WI38 (cell line): ENCODE data around the gene ABCC5.

ENCODE experiments used
- H3K4me3 ChIP-seq: 2 replicates; pipeline ENCODE4 v1.5.1; 2011; ENCODE audit warnings: low read depth, mild to moderate bottlenecking, control low read depth, low read length
- CTCF ChIP-seq: IDR thresholded peaks from 2 replicates; pipeline ENCODE4 v1.5.1; 2012; ENCODE audit warnings: low read depth, mild to moderate bottlenecking, control low read depth, low read length

The ABCC5 gene

GRCh38 chr3:184017672-184018423 lies at the start of gene ABCC5:
Gene ABCC5, minus strand, starts transcription at chr3:184017884. Its CDS starts 3,492 bp downstream, at chr3:184014392.
- TF ChIP-seq CTCF = 0 out of 2 replicates have a peak, but pooled peaks have one; percentile 21
- peak within 1 kb of the TSS; percentile 99 for H3K4me3 ChIP-seq

- TF ChIP-seq CTCF = no peak
- H3K4me3 ChIP-seq = no peak overlapping the region
Observed at GRCh38 chr3:184066211-184066610, 48.5 kb upstream of the ABCC5 start.

GRCh38 chr3:184062637-184063036 lies 45.0 kb upstream of the ABCC5 start:
- no peak overlapping the region for H3K4me3 ChIP-seq
- TF ChIP-seq CTCF = no peak

DNA sequence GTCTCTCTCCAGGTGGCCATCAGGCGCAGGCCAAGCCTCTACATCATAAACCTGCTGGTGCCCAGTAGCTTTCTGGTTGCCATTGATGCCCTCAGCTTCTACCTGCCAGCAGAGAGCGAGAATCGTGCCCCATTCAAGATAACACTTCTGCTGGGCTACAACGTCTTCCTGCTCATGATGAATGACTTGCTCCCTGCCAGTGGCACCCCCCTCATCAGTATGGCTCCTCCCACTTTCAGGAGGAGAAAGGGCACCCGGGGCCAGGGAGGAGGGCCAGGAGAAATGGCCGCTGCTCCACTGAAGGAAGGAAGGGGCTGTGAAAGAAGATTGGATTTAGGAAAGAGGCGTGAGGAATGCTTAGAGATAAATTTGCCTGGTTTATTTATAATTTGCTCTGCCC lies 41.7 kb upstream of the ABCC5 start:
- H3K4me3 ChIP-seq = no peak overlapping the region
- no peak for TF ChIP-seq CTCF

- no peak for TF ChIP-seq CTCF
- no peak overlapping the region for H3K4me3 ChIP-seq
Observed at GRCh38 chr3:184058029-184058428, 40.3 kb upstream of the ABCC5 start.

DNA sequence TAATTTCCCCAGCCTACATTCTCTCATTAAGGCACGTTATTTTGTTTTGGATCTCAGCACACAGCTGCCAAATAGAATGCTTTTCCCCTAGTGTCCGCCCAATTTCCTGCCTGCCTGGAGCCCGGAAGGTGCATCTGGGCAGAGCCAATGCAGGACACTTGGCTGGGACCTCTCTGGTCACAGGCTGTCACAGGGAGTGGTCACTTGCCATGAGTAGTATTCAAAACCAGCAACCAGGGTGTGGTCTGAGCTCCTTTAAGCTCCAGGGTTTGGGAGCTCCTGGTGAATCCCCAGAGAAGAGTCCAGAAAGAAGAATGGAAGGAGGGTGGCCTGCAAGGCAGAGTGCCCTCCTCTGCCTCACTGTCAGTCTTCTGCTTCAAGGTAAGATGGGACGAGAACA lies 35.1 kb upstream of the ABCC5 start, which contains the start of gene HTR3C:
HTR3C (plus strand) TSS at position 281 of the 400 bp plus-strand sequence; CDS start at position 315, 34 bp downstream.
- H3K4me3 ChIP-seq = no peak within 1 kb of the TSS
- TF ChIP-seq CTCF = no peak

DNA sequence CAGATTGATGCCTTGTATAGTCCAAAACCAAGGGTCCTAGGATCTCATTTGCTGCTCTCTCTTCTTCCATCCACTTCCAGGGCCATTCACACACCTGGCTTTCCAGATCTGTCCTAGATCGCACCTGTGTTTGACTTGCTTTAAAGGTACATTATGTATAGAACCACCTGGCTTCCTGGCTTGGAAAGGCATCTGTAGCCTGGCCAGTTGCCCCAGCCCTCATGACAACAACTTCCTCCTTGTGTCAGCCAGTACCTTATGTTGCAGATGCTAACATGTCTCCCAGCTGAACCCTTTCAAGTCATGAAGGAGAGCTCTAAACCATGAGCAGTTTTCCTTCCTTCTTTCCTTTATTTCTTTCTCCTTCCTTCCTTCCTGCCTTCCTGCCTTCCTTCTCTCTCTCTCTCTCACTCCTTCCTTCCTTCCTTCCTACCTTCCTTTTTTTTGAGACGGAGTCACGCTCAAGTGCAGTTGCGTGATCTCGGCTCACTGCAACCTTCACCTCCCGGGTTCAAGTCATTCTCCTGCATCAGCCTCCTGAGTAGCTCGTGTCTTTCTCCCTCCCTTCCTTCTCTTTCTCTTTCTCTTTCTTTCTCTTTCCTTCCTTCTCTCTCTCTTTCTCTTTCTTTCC lies 32.6 kb upstream of the ABCC5 start:
- TF ChIP-seq CTCF = no peak
- no peak overlapping the region for H3K4me3 ChIP-seq
